MM.1S (cell line): Measurements from ENCODE around the gene BCAS3.

Source experiments
- DNase-seq: peaks from one replicate; pipeline ENCODE4 v3.0.0-alpha.2; 2015
- H2AFZ ChIP-seq: fragments of 300-600 bp; sonication (generic); 2 replicates; pipeline ENCODE4 v1.6.0; 2016; ENCODE audit warnings: antibody characterized with exemption, low read length
- H3F3A ChIP-seq: fragments of 300-600 bp; sonication (generic); 2 replicates; pipeline ENCODE4 v1.6.1; 2016; ENCODE audit warnings: mild to moderate bottlenecking, antibody characterized with exemption, low read length, moderate library complexity, mixed read lengths; ENCODE audit not compliant: insufficient read depth
- H3K27ac ChIP-seq: fragments of 300-600 bp; sonication (generic); 2 replicates; pipeline ENCODE4 v1.5.1; 2016; ENCODE audit warnings: mild to moderate bottlenecking, low read length
- H3K27me3 ChIP-seq: fragments of 300-600 bp; sonication (generic); replicated peaks from 2 replicates; pipeline ENCODE4 v1.6.0; 2016; ENCODE audit warnings: low read length; ENCODE audit not compliant: insufficient read depth
- H3K36me3 ChIP-seq: fragments of 300-600 bp; sonication (generic); replicated peaks from 2 replicates; pipeline ENCODE4 v1.6.1; 2016; ENCODE audit warnings: mild to moderate bottlenecking, low read length, mixed read lengths; ENCODE audit not compliant: insufficient read depth
- H3K4me1 ChIP-seq: fragments of 300-600 bp; sonication (generic); 2 replicates; pipeline ENCODE4 v1.6.1; 2016; ENCODE audit warnings: low read length, mixed read lengths
- H3K4me2 ChIP-seq: fragments of 300-600 bp; sonication (generic); 2 replicates; pipeline ENCODE4 v1.6.0; 2016; ENCODE audit warnings: low read depth, low read length
- H3K4me3 ChIP-seq: fragments of 300-600 bp; sonication (generic); 2 replicates; pipeline ENCODE4 v1.5.1; 2016; ENCODE audit warnings: low read length, mixed read lengths
- H3K79me2 ChIP-seq: fragments of 300-600 bp; sonication (generic); 2 replicates; pipeline ENCODE4 v1.6.1; 2016; ENCODE audit warnings: mixed run types, low read length, mixed read lengths
- H3K9ac ChIP-seq: fragments of 300-600 bp; sonication (generic); 2 replicates; pipeline ENCODE4 v1.6.1; 2016; ENCODE audit warnings: low read length, mixed read lengths
- H3K9me2 ChIP-seq: fragments of 300-600 bp; sonication (generic); replicated peaks from 2 replicates; pipeline ENCODE4 v1.6.1; 2016; ENCODE audit warnings: mild to moderate bottlenecking, low read length, mixed read lengths; ENCODE audit not compliant: insufficient read depth
- H3K9me3 ChIP-seq: fragments of 300-600 bp; sonication (generic); replicated peaks from 2 replicates; pipeline ENCODE4 v1.6.1; 2016; ENCODE audit warnings: mild to moderate bottlenecking, low read length, mixed read lengths; ENCODE audit not compliant: insufficient read depth
- H4K20me1 ChIP-seq: fragments of 300-600 bp; sonication (generic); 2 replicates; pipeline ENCODE4 v1.6.1; 2016; ENCODE audit warnings: mild to moderate bottlenecking, low read length, moderate library complexity, mixed read lengths; ENCODE audit not compliant: insufficient read depth
- CTCF ChIP-seq: fragments of 300-600 bp; sonication (generic); IDR thresholded peaks from 2 replicates; pipeline ENCODE4 v1.5.1; 2016; ENCODE audit warnings: antibody characterized with exemption, low read length, mixed read lengths
- EZH2 ChIP-seq: fragments of 300-600 bp; sonication (generic); optimal IDR thresholded peaks from 2 replicates; pipeline ENCODE3; 2017; ENCODE audit warnings: low read depth, mild to moderate bottlenecking, antibody characterized with exemption, low read length, mixed read lengths
- EZH2phosphoT487 ChIP-seq: fragments of 300-600 bp; sonication (generic); IDR thresholded peaks from 2 replicates; pipeline ENCODE4 v1.6.1; 2018; ENCODE audit warnings: antibody characterized with exemption, low read length

The BCAS3 gene

GRCh38 chr17:61379457-61380216 lies 702.0 kb downstream of the BCAS3 start:
- Histone ChIP-seq H2AFZ (no peak overlapping the region), H3K9me2 (no peaks in the 10 kb centered on the region), H3K27me3 (no peaks in the 10 kb centered on the region), H3F3A (no peaks in the 10 kb centered on the region), H3K36me3 (no peaks in the 10 kb centered on the region), H3K9me3 (no peaks in the 10 kb centered on the region), H3K4me3 (no peak overlapping the region), H3K4me1 (no peaks in the 10 kb centered on the region), H3K9ac (no peak overlapping the region), H3K27ac (no peak overlapping the region), H3K4me2 (no peak overlapping the region), H3K79me2 (no peaks in the 10 kb centered on the region), H4K20me1 (no peaks in the 10 kb centered on the region)
- no peak for DNase-seq
- TF ChIP-seq EZH2 (no peak), EZH2phosphoT487 (no peak), CTCF (no peak)

DNA sequence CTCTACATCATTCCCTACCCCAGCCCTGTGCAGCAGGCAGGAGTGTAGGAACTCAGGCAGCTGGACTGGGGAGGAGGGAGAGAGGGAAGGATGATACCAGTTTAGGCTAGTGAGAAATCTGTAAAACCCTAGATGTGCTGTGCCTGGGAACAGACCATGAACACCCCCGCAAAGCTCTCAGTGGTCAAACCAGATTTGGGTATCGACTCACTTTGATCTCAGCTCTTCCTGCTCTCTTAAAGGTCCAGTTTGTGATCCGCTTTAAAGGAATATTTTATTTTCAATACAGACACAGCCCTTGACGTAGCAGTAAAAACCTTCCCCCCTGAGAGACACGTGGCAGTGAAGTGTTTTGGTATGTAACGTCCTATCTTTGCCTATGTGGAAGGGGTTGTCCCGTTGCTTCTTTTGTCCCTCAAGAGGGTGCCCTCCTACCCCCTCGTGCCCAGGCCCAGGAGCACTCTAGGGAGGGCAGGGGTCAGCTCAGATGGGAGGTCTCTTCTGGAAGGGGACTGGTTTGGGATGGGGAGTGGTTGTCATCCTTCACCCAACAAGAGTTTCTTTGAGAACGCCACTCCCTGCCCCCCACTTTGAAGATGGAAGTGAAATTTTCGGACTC lies 702.7 kb downstream of the BCAS3 start:
- Histone ChIP-seq H3K27me3 (no peaks in the 10 kb centered on the region), H3F3A (no peaks in the 10 kb centered on the region), H2AFZ (no peak overlapping the region), H3K4me3 (no peak overlapping the region), H3K9me3 (no peaks in the 10 kb centered on the region), H4K20me1 (no peaks in the 10 kb centered on the region), H3K9ac (no peak overlapping the region), H3K4me2 (no peak overlapping the region), H3K27ac (no peak overlapping the region), H3K4me1 (no peaks in the 10 kb centered on the region), H3K79me2 (no peaks in the 10 kb centered on the region), H3K9me2 (no peaks in the 10 kb centered on the region), H3K36me3 (no peaks in the 10 kb centered on the region)
- no peak for DNase-seq
- TF ChIP-seq EZH2 (no peak), CTCF (no peak), EZH2phosphoT487 (no peak)

DNA sequence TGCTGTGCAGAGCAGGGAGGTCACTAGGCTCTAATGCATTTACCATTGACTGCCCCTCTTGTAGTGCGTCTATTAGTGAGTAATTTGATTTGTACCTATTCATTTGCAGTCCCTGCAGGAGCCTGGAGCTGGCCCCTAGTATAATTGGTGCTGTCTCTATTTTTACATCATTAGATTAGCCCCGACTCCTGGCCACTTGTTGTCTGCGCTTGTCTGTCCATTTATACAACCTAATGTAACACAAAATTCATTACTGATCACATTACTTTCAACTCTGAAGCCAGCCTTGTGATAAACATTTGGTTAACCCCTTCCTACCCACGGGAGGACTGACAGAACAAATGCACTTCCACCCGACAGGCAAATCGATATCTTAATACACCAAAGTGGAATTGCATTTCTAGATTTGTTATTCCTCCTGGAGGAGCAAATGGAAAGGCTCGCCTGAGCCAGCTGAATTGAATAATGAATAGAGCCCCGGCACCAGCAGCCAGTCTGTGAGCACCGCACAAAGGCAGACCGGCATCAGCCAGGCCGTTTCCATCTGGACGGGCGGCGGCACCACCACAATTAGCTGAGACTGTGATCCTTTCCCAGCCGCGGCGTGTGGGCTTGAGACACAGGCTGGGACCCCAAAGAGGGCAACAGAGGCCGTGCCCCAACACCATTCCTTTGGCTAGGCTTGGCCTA lies 703.3 kb downstream of the BCAS3 start:
- no peaks in the 10 kb centered on the region for H3F3A ChIP-seq
- H3K4me1 ChIP-seq: no peaks in the 10 kb centered on the region
- H3K9me2 ChIP-seq: no peaks in the 10 kb centered on the region
- no peak for DNase-seq
- no peak overlapping the region for H3K4me2 ChIP-seq
- no peaks in the 10 kb centered on the region for H3K79me2 ChIP-seq
- H4K20me1 ChIP-seq: no peaks in the 10 kb centered on the region
- no peaks in the 10 kb centered on the region for H3K36me3 ChIP-seq
- no peaks in the 10 kb centered on the region for H3K9me3 ChIP-seq
- no peak overlapping the region for H2AFZ ChIP-seq
- no peak overlapping the region for H3K4me3 ChIP-seq
- no peak overlapping the region for H3K27ac ChIP-seq
- TF ChIP-seq CTCF (no peak), EZH2 (no peak), EZH2phosphoT487 (no peak)
- no peak overlapping the region for H3K9ac ChIP-seq
- no peaks in the 10 kb centered on the region for H3K27me3 ChIP-seq
